ENCODE results near the gene COA1. TPM values are rescaled to one million over a fixed set of nuclear protein-coding genes. Genes with fewer than 3 reads are reported as not detected.

The COA1 gene
- total and polyA plus RNA-seq, 2 experiments from 2014 or later = 152 to 220 TPM

DNA sequence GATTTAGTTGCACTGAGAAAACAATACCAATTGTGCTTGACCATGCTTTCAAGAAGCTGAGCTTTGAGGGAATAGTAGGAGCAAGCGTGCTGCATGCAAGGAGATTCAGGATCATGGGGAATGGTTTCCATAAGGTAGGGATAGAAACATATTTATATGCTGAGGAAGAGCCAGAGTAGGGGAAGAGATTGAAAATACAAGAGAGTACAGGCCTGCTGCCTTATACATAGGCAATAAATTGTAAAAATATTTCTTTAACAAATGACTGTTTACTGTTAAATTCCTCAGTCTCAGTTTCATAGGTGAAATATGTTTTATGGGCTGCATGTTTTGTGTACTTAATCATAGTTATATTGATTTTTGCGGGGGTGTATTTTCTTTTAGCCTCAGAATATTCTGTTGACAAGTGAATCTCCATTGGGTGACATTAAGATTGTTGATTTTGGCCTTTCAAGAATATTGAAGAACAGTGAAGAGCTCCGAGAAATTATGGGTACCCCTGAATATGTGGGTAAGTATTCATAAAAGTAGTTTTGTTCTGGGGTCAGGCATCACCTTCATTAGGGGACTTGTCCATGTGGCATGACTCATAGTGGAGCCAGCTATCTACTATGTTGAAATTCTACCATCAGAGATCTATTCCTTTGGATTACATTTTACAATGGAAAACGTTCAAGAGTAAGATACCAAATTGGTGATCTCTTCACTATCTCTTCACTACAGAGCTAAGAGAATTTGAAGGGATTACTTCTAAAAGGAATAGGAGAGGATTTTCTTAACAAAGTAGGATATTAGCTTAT is 109.9 kb downstream of the COA1 start:
- no peaks in the 10 kb centered on the region for H3K27me3 ChIP-seq
- no peak overlapping the region for H3K4me3 ChIP-seq
- peak overlapping the region; percentile 8 for H3K27ac ChIP-seq
- H3K9me3 ChIP-seq (ENCODE audit: low read depth) = no peaks in the 10 kb centered on the region
- no peak for DNase-seq (ENCODE audit: low read depth in 1 of 2, low spot score in 1 of 2)
- peaks cover 12% of the 10 kb centered on the region for H3K4me1 ChIP-seq (ENCODE audit: low read depth)
- TF ChIP-seq, protein P1, sequence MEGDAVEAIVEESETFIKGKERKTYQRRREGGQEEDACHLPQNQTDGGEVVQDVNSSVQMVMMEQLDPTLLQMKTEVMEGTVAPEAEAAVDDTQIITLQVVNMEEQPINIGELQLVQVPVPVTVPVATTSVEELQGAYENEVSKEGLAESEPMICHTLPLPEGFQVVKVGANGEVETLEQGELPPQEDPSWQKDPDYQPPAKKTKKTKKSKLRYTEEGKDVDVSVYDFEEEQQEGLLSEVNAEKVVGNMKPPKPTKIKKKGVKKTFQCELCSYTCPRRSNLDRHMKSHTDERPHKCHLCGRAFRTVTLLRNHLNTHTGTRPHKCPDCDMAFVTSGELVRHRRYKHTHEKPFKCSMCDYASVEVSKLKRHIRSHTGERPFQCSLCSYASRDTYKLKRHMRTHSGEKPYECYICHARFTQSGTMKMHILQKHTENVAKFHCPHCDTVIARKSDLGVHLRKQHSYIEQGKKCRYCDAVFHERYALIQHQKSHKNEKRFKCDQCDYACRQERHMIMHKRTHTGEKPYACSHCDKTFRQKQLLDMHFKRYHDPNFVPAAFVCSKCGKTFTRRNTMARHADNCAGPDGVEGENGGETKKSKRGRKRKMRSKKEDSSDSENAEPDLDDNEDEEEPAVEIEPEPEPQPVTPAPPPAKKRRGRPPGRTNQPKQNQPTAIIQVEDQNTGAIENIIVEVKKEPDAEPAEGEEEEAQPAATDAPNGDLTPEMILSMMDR (IDR thresholded peaks at IDR 0.05; ENCODE audit: low read depth, low read length) = no peak
- H3K36me3 ChIP-seq = peaks cover 4% of the 10 kb centered on the region

DNA sequence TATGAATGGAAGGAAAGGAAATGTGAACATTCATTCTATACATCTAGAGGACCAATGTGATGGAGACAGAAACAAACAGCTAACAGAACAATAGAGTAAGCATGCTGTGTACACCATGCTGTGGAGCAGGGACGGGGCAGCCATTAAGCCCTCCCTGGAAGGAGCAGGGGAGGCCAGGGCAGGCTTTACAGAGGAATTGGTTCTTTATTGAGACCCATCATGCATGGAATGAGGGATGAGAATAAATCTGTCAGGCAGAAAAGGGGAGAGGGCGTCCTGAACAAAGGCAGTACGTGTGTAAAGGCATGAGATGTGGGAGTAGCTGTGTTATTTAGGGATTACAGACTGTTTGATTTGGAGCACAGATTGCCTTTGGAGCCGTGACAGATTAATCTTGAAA is 111.2 kb downstream of the COA1 start:
- no peak for DNase-seq (ENCODE audit: low read depth in 1 of 2, low spot score in 1 of 2)
- no peaks in the 10 kb centered on the region for H3K27me3 ChIP-seq
- peak overlapping the region; percentile 8 for H3K27ac ChIP-seq
- TF ChIP-seq, protein P1 (IDR thresholded peaks at IDR 0.05; ENCODE audit: low read depth, low read length) = no peak
- H3K36me3 ChIP-seq = no peaks in the 10 kb centered on the region
- peaks cover 6% of the 10 kb centered on the region for H3K4me1 ChIP-seq (ENCODE audit: low read depth)
- no peaks in the 10 kb centered on the region for H3K9me3 ChIP-seq (ENCODE audit: low read depth)
- H3K4me3 ChIP-seq = no peak overlapping the region

DNA sequence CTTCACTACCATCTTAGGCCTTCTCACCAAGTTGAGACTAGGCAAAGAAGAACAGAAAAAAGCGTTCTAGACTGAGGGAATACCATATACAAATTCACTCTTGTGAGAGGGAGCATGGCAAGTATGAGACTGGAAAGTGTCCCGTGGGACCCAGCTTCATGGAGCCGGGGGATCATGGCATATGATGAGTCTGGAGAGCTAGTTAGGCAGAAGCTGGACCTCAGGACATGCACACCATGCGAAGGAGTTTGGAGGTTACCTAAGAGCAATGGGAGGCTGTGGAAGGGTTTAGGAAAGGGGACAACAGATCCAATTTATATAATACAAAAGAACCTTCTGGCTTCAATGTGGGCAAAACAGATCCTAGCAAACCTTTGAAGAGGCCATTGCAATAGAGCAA is 112.3 kb downstream of the COA1 start:
- no peak overlapping the region for H3K27ac ChIP-seq
- no peaks in the 10 kb centered on the region for H3K27me3 ChIP-seq
- DNase-seq (ENCODE audit: low read depth in 1 of 2, low spot score in 1 of 2) = no peak
- H3K9me3 ChIP-seq (ENCODE audit: low read depth) = no peaks in the 10 kb centered on the region
- H3K4me3 ChIP-seq = no peak overlapping the region
- H3K36me3 ChIP-seq = no peaks in the 10 kb centered on the region
- TF ChIP-seq, protein P1 (IDR thresholded peaks at IDR 0.05; ENCODE audit: low read depth, low read length) = no peak
- H3K4me1 ChIP-seq (ENCODE audit: low read depth) = peaks cover 6% of the 10 kb centered on the region

DNA sequence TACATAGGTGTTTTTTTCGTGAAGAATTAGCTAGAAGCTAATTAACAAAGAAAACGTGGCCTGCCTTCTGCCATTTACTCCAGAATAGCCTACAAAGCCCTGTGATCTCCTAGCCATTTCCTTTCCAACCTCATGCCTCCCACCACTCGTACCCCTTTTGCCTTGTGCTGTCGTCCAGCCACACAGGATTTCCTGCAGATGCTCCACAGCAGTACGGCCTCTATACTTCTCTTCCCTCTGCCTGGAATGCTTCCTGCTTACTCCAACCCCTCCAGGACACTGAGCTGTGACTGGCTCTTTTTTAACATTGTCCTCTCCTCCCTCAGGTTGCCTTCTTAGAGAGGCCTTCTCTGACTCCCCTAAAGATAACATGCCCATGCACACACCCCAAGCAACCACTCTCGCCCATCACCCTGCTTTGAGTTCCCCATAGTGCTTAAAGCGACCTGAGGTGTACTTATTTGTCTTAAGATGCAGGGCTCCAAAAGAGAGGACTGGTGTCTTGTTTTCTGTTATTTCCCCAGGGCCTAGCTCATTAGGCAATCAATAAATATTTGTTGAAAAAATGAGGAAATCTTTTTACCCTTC is 113.7 kb downstream of the COA1 start:
- H3K36me3 ChIP-seq = no peaks in the 10 kb centered on the region
- no peak overlapping the region for H3K4me3 ChIP-seq
- TF ChIP-seq, protein P1 (IDR thresholded peaks at IDR 0.05; ENCODE audit: low read depth, low read length) = no peak
- H3K27ac ChIP-seq = no peak overlapping the region
- no peak for DNase-seq (ENCODE audit: low read depth in 1 of 2, low spot score in 1 of 2)
- no peaks in the 10 kb centered on the region for H3K27me3 ChIP-seq
- peaks cover 6% of the 10 kb centered on the region for H3K4me1 ChIP-seq (ENCODE audit: low read depth)
- no peaks in the 10 kb centered on the region for H3K9me3 ChIP-seq (ENCODE audit: low read depth)

DNA sequence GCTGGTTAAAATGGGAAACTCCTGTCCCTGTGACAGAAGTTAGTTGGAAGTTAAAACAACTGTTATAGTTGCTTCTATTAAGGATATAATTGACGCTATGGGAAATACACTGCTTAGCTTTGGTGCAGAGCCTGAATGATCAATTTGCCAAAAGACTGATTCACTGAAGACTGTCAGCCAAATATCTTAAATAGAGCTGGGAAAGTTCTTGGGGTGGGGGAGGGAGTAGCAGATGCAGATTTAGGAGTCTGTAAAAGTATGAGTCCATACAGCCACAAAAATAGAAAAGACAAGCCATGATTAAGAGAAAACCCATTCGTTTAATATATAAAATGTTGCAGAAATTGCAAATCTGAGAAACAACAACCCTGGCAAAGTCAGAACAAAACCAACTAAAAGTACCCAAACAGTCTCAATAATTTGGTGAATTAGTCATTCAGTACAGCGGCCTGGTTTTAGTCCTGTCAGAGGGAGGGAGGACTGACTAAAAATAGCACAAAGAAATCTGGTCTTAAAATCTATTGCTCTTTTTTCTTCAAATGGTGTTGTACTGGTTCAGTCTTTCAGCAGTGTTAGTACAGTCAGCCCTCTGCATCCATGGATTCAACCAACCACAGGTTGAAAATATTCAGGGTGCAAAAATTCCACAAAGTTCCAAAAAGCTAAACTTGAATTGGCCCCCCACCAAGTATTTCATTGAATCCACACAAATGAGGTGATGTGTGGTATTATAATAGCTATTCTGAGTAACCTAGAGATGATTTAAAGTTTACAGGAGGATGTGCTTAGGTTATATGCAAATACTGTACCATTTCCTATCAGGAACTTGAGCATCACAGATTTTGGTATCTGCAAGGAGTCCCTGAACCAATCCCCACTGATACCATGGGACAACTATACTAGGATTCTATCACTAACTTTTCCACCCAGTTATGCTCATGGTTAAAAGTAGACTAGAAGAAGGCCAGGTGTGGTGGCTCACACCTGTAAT is 116.4 kb downstream of the COA1 start:
- DNase-seq (ENCODE audit: low read depth in 1 of 2, low spot score in 1 of 2) = peak in 1 of 2 donors; percentile 44
- Histone ChIP-seq H3K4me3 (no peak overlapping the region), H3K36me3 (peaks cover 11% of the 10 kb centered on the region), H3K27me3 (no peaks in the 10 kb centered on the region), H3K27ac (no peak overlapping the region), H3K9me3 (ENCODE audit: low read depth) (no peaks in the 10 kb centered on the region), H3K4me1 (ENCODE audit: low read depth) (peaks cover 2% of the 10 kb centered on the region)
- TF ChIP-seq, protein P1 (IDR thresholded peaks at IDR 0.05; ENCODE audit: low read depth, low read length) = no peak
